Loucy (cell line): ENCODE data around the gene ARL16.

Experiments used
- H2AFZ ChIP-seq: fragments of 200-600 bp; sonication (generic); 2 replicates; pipeline ENCODE4 v1.6.0; 2016; ENCODE audit warnings: antibody characterized with exemption, mild to moderate bottlenecking, low read length, moderate library complexity
- H3F3A ChIP-seq: fragments of 200-600 bp; 2 replicates; pipeline ENCODE4 v1.6.0; 2016; ENCODE audit warnings: antibody characterized with exemption, low read depth, mild to moderate bottlenecking
- H3K27me3 ChIP-seq: fragments of 200-600 bp; sonication (generic); 2 replicates; pipeline ENCODE4 v1.6.1; 2014; ENCODE audit warnings: low read length, mild to moderate bottlenecking; ENCODE audit not compliant: insufficient read depth, poor library complexity, severe bottlenecking
- H3K36me3 ChIP-seq: fragments of 200-600 bp; sonication (generic); 2 replicates; pipeline ENCODE4 v1.6.1; 2016; ENCODE audit warnings: low read length; ENCODE audit not compliant: insufficient read depth
- H3K4me1 ChIP-seq: fragments of 200-600 bp; sonication (generic); 2 replicates; pipeline ENCODE4 v1.5.1; 2014; ENCODE audit warnings: low read length, mild to moderate bottlenecking; ENCODE audit not compliant: insufficient read depth, poor library complexity, severe bottlenecking
- H3K4me2 ChIP-seq: fragments of 200-600 bp; sonication (generic); 2 replicates; pipeline ENCODE4 v1.6.0; 2014; ENCODE audit warnings: antibody characterized with exemption, low read length, low read depth, mild to moderate bottlenecking; ENCODE audit not compliant: poor library complexity, severe bottlenecking
- H3K4me3 ChIP-seq: fragments of 200-600 bp; sonication (generic); 2 replicates; pipeline ENCODE4 v1.5.1; 2014; ENCODE audit warnings: low read length, mild to moderate bottlenecking, mixed read lengths; ENCODE audit not compliant: poor library complexity, severe bottlenecking
- H3K79me2 ChIP-seq: fragments of 200-600 bp; sonication (generic); 2 replicates; pipeline ENCODE4 v1.6.1; 2014; ENCODE audit warnings: low read length; ENCODE audit not compliant: insufficient read depth
- H3K9ac ChIP-seq: fragments of 200-600 bp; sonication (generic); 2 replicates; pipeline ENCODE4 v1.6.0; 2014; ENCODE audit warnings: mild to moderate bottlenecking, low read depth, low read length, moderate library complexity; ENCODE audit not compliant: poor library complexity, severe bottlenecking
- H3K9me2 ChIP-seq: fragments of 200-600 bp; sonication (generic); replicated peaks from 2 replicates; pipeline ENCODE4 v1.6.1; 2016; ENCODE audit warnings: low read depth, low read length, mixed read lengths
- H3K9me3 ChIP-seq: fragments of 200-600 bp; sonication (generic); 2 replicates; pipeline ENCODE4 v1.6.1; 2014; ENCODE audit warnings: mild to moderate bottlenecking, antibody characterized with exemption, low read length, low read depth; ENCODE audit not compliant: insufficient read depth
- H4K20me1 ChIP-seq: fragments of 200-600 bp; sonication (generic); 2 replicates; pipeline ENCODE4 v1.6.0; 2014; ENCODE audit warnings: antibody characterized with exemption, low read length, mild to moderate bottlenecking; ENCODE audit not compliant: insufficient read depth, poor library complexity, severe bottlenecking
- EZH2phosphoT487 ChIP-seq: fragments of 200-600 bp; IDR thresholded peaks from 2 replicates; pipeline ENCODE4 v1.6.1; 2018; ENCODE audit warnings: antibody characterized with exemption, mild to moderate bottlenecking, moderate library complexity, borderline replicate concordance
- TF ChIP-seq, protein P1 (sequence below): fragments of 200-600 bp; sonication (generic); conservative IDR thresholded peaks from 2 replicates; pipeline ENCODE4 v1.5.1; 2014; ENCODE audit warnings: mild to moderate bottlenecking, antibody characterized with exemption, low read length

ARL16 gene

DNA sequence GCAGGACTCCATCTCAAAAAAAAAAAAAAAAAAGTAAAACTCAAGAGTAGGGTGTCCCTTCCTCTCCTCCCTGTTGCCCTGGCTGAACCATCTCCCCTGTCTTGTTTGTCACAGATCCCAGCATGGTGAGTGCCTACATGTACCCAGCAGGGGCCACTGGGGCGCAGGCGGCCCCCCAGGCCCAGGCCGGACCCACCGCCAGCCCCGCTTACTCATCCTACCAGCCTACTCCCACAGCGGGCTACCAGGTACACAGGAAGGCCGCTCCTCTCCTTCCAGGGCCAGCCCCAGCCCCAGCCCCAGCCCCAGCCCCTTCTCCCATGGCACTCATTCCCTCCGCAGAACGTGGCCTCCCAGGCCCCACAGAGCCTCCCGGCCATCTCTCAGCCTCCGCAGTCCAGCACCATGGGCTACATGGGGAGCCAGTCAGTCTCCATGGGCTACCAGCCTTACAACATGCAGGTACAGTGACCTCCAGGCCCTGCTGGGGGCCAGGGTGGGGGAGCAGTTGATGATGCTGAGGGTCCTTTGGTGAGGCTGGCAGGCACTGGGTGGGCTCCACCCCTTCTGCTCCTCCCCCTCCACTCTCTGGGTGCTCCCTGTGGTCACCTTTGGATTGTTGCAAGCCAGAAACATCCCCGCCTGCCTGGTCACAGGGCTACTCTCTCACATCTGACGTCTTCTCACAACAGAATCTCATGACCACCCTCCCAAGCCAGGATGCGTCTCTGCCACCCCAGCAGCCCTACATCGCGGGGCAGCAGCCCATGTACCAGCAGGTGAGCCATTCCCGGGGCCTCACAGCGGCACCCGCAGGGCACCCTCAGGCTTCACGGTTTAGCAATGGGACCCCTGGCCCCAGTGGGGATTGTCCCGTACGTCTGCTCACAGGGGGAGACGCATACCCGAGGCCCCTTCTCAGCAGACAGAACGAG, 17.0 kb upstream of the ARL16 start:
- TF ChIP-seq EZH2phosphoT487 = no peak
- TF ChIP-seq, protein P1, sequence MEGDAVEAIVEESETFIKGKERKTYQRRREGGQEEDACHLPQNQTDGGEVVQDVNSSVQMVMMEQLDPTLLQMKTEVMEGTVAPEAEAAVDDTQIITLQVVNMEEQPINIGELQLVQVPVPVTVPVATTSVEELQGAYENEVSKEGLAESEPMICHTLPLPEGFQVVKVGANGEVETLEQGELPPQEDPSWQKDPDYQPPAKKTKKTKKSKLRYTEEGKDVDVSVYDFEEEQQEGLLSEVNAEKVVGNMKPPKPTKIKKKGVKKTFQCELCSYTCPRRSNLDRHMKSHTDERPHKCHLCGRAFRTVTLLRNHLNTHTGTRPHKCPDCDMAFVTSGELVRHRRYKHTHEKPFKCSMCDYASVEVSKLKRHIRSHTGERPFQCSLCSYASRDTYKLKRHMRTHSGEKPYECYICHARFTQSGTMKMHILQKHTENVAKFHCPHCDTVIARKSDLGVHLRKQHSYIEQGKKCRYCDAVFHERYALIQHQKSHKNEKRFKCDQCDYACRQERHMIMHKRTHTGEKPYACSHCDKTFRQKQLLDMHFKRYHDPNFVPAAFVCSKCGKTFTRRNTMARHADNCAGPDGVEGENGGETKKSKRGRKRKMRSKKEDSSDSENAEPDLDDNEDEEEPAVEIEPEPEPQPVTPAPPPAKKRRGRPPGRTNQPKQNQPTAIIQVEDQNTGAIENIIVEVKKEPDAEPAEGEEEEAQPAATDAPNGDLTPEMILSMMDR = no peak
- Histone ChIP-seq H3K9me2 (no peaks in the 10 kb centered on the region), H3K4me1 (peaks cover 20% of the 10 kb centered on the region), H3K9me3 (no peaks in the 10 kb centered on the region), H3K36me3 (peaks cover 35% of the 10 kb centered on the region; the same call in 1 of the 2 replicates), H4K20me1 (peaks cover 37% of the 10 kb centered on the region), H3K79me2 (peaks cover 66% of the 10 kb centered on the region), H3F3A (no peaks in the 10 kb centered on the region), H3K4me2 (peak overlapping the region; percentile 96), H3K9ac (no peak overlapping the region), H3K27me3 (no peaks in the 10 kb centered on the region), H3K4me3 (peak overlapping the region; percentile 99), H2AFZ (no peak overlapping the region)

DNA sequence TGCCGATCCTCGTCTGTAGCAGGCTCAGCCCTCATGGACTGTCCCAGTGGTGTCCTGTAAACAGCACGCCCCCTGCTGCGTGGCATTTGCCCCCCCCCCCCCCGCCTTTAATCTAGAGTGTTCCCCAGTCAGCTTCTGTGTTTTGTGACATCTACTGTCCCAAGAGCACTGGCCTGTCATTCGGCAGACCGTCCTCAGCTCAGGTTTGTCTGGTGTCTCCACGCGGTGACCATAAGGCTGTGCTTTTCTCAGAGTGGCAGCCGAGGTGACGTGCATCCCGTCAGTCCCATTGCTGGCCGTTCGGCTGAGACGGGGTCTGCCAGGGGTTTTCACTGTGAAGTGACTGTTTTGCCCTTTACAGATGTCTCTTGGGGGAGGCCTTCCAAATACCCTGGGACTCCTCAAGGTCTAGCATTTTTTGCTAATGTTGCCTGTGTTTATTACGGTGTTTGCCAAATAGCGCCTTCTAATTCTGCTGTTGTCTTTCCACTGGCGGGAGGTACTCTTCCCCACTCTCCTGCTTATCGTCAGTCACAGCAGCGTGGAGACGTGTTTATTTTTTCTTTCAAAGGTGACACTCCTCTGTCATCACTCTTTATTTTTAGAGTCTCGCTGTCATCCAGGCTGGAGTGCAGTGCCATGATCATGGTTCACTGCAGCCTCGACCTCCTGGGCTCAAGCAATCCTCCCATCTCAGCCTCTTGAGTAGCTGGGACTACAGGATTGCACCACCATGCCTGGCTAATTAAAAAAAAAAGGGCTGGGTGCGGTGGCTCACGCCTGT, 13.9 kb upstream of the ARL16 start:
- no peak for TF ChIP-seq EZH2phosphoT487
- TF ChIP-seq, protein P1 = no peak
- peaks cover 38% of the 10 kb centered on the region for H3K79me2 ChIP-seq
- H3K9me3 ChIP-seq = no peaks in the 10 kb centered on the region
- no peak overlapping the region for H3K4me3 ChIP-seq
- H3K36me3 ChIP-seq = peaks cover 62% of the 10 kb centered on the region; the same call in 1 of the 2 replicates
- H3K9me2 ChIP-seq = no peaks in the 10 kb centered on the region
- peaks cover 12% of the 10 kb centered on the region for H3K4me1 ChIP-seq
- peaks cover 22% of the 10 kb centered on the region for H4K20me1 ChIP-seq
- H3K4me2 ChIP-seq = no peak overlapping the region
- H2AFZ ChIP-seq = no peak overlapping the region
- H3F3A ChIP-seq = no peaks in the 10 kb centered on the region
- no peak overlapping the region for H3K9ac ChIP-seq
- H3K27me3 ChIP-seq = no peaks in the 10 kb centered on the region

DNA sequence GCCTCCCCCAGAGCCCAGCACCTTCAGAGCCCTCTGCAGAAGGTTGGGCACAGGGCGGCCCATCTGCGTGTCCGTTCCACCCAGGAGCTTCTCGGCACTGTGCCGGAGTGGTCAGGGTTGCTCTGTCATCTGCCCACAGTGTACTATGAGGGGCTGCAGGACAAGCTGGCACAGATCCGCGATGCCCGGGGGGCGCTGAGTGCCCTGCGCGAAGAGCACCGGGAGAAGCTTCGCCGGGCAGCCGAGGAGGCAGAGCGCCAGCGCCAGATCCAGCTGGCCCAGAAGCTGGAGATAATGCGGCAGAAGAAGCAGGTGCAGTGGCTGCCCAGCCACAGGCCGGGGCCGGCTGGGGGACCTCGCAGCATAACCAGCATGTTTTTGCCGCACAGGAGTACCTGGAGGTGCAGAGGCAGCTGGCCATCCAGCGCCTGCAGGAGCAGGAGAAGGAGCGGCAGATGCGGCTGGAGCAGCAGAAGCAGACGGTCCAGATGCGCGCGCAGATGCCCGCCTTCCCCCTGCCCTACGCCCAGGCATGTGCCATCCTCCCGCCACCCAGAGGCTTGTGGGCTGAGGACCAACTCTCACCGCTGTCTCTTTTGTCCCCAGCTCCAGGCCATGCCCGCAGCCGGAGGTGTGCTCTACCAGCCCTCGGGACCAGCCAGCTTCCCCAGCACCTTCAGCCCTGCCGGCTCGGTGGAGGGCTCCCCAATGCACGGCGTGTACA, 12.8 kb upstream of the ARL16 start:
- H3K36me3 ChIP-seq = peaks cover 70% of the 10 kb centered on the region; the same call in 1 of the 2 replicates

More for the DNA sequence above, 12.8 kb upstream of the ARL16 start:
- H3K27me3 ChIP-seq = no peaks in the 10 kb centered on the region
- H3K9me3 ChIP-seq = no peaks in the 10 kb centered on the region
- H2AFZ ChIP-seq = no peak overlapping the region
- peaks cover 8% of the 10 kb centered on the region for H3K4me1 ChIP-seq
- no peak overlapping the region for H3K4me3 ChIP-seq
- H3K4me2 ChIP-seq = no peak overlapping the region
- H3F3A ChIP-seq = no peaks in the 10 kb centered on the region
- no peak overlapping the region for H3K9ac ChIP-seq
- H3K79me2 ChIP-seq = peaks cover 28% of the 10 kb centered on the region
- TF ChIP-seq EZH2phosphoT487 = no peak
- TF ChIP-seq, protein P1 = no peak
- peaks cover 11% of the 10 kb centered on the region for H4K20me1 ChIP-seq
- H3K9me2 ChIP-seq = no peaks in the 10 kb centered on the region
